ENCODE data around the gene OPN4.

DNA sequence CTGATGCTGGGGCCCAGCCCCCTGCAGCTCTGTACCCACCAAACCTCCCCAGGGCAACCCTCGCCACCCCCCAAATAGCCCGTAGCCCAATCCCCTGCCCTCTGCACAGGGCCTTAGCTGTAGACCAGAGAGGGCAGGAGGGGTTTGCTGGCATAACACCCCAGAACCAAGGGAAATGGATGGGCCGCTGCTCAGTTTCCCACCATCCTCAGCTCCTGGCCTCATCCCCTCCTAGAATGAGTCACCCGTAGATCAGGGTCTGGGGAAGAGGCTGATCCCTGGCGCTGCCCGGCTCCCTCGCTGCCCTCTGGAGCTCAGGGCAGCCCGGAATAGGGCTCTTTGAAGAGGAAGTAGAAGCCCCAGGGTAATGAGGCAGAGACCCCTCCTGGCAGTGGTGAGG is 45.2 kb downstream of the OPN4 start:
- TF ChIP-seq, protein P1, sequence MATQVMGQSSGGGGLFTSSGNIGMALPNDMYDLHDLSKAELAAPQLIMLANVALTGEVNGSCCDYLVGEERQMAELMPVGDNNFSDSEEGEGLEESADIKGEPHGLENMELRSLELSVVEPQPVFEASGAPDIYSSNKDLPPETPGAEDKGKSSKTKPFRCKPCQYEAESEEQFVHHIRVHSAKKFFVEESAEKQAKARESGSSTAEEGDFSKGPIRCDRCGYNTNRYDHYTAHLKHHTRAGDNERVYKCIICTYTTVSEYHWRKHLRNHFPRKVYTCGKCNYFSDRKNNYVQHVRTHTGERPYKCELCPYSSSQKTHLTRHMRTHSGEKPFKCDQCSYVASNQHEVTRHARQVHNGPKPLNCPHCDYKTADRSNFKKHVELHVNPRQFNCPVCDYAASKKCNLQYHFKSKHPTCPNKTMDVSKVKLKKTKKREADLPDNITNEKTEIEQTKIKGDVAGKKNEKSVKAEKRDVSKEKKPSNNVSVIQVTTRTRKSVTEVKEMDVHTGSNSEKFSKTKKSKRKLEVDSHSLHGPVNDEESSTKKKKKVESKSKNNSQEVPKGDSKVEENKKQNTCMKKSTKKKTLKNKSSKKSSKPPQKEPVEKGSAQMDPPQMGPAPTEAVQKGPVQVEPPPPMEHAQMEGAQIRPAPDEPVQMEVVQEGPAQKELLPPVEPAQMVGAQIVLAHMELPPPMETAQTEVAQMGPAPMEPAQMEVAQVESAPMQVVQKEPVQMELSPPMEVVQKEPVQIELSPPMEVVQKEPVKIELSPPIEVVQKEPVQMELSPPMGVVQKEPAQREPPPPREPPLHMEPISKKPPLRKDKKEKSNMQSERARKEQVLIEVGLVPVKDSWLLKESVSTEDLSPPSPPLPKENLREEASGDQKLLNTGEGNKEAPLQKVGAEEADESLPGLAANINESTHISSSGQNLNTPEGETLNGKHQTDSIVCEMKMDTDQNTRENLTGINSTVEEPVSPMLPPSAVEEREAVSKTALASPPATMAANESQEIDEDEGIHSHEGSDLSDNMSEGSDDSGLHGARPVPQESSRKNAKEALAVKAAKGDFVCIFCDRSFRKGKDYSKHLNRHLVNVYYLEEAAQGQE (IDR thresholded peaks at IDR 0.05; ENCODE audit: low read depth) = no peak
- no peak for TF ChIP-seq RAD21 (IDR thresholded peaks at IDR 0.05; ENCODE audit: low read depth)
- no peak for TF ChIP-seq YY1 (IDR thresholded peaks at IDR 0.05; ENCODE audit: low read depth)
- TF ChIP-seq CEBPB (IDR thresholded peaks at IDR 0.05) = no peak
- TF ChIP-seq ZBTB7A (IDR thresholded peaks at IDR 0.05; ENCODE audit: low read depth) = no peak
- no peak for TF ChIP-seq EP300 (IDR thresholded peaks at IDR 0.05; ENCODE audit: borderline replicate concordance)
- no peak for TF ChIP-seq TEAD4 (IDR thresholded peaks at IDR 0.05)
- TF ChIP-seq EGR1 (IDR thresholded peaks at IDR 0.05) = no peak
- no peak for TF ChIP-seq NFIC (IDR thresholded peaks at IDR 0.05)
- no peak for TF ChIP-seq CREB1 (IDR thresholded peaks at IDR 0.05; ENCODE audit: low read depth)
